GM12878 (cell line): ENCODE measurements around the gene FLT3LG. TPM values are rescaled to one million over a fixed set of nuclear protein-coding genes. Genes with fewer than 3 reads are reported as not detected.

Source experiments
- ATAC-seq: fragments of 200-7000 bp; cut with Tn5 transposase; 3 replicates; pipeline ENCODE4 v1.9.1; 2020; ENCODE audit warnings: mild to moderate bottlenecking, moderate library complexity
- BruUV-seq: library from RNA; stranded (reverse); fragments of 400-500 nt; replicated peaks from 2 replicates; lab custom pipeline; 2021; lab: Mats Ljungman, UMichigan
- CTCF ChIA-PET: fragments of 300-600 bp; sonication (Branson Sonifier 250); formaldehyde crosslinking; extraction: SDS; loops from one replicate; lab custom pipeline; 2021; ENCODE audit warnings: inconsistent platforms; lab: Yijun Ruan, JAX
- POLR2A ChIA-PET: fragments of 350-600 bp; formaldehyde crosslinking; extraction: SDS; loops from one replicate; lab custom pipeline; 2021; ENCODE audit warnings: inconsistent platforms; lab: Charles Lee
- RAD21 ChIA-PET: fragments of 300-600 bp; sonication (Branson Sonifier 250); formaldehyde crosslinking; loops from one replicate; lab custom pipeline; 2023; ENCODE audit warnings: antibody characterized with exemption; ENCODE audit not compliant: unreplicated experiment; lab: Charles Lee
- SMC1A ChIA-PET: fragments of 300-600 bp; sonication (Branson Sonifier 250); formaldehyde crosslinking; loops from one replicate; lab custom pipeline; 2023; ENCODE audit not compliant: unreplicated experiment, uncharacterized antibody; lab: Charles Lee
- DNase-seq: peaks from one replicate; pipeline ENCODE4 v3.0.0-alpha.2; 2011; ENCODE audit warnings: low read depth, low spot score
- FAIRE-seq: peaks from 3 replicates; lab custom pipeline; 2011; peaks lifted over from hg19 to GRCh38; lab: Jason Lieb, UNC
- H2AFZ ChIP-seq: 2 replicates; pipeline ENCODE4 v1.6.0; 2011; ENCODE audit warnings: low read depth, low read length, control low read depth; ENCODE audit not compliant: control insufficient read depth
- H3K27ac ChIP-seq: 2 replicates; pipeline ENCODE4 v1.5.1; 2011; ENCODE audit warnings: control low read depth; ENCODE audit not compliant: control insufficient read depth, insufficient read depth
- H3K27me3 ChIP-seq, 2 experiments: replicated peaks in 1 of 2; 2 replicates each; pipeline versions ENCODE4 v1.6.0 to v1.6.1; 2011; ENCODE audit warnings: low read length in 1 of 2; ENCODE audit not compliant: control insufficient read depth in 2 of 2, insufficient read depth in 2 of 2
- H3K36me3 ChIP-seq, 2 experiments: 2 replicates each; pipeline ENCODE4 v1.5.1; 2011; ENCODE audit warnings: low read length in 1 of 2; ENCODE audit not compliant: control insufficient read depth in 2 of 2, insufficient read depth in 2 of 2
- H3K4me1 ChIP-seq: 2 replicates; pipeline ENCODE4 v1.6.1; 2011; ENCODE audit warnings: mild to moderate bottlenecking, low read length, moderate library complexity, mixed read lengths; ENCODE audit not compliant: control insufficient read depth, insufficient read depth
- H3K4me2 ChIP-seq: 2 replicates; pipeline ENCODE4 v1.6.0; 2011; ENCODE audit warnings: control low read depth; ENCODE audit not compliant: control insufficient read depth, insufficient read depth
- H3K4me3 ChIP-seq: fragments of 200-600 bp; sonication (generic); 2 replicates; pipeline ENCODE4 v1.5.1; 2016
- H3K79me2 ChIP-seq: 2 replicates; pipeline ENCODE4 v1.6.0; 2011; ENCODE audit warnings: low read length; ENCODE audit not compliant: control insufficient read depth, insufficient read depth
- H3K9ac ChIP-seq: 2 replicates; pipeline ENCODE4 v1.8.0; 2011; ENCODE audit warnings: low read length, control low read depth, mixed read lengths; ENCODE audit not compliant: control insufficient read depth, insufficient read depth
- H3K9me3 ChIP-seq: replicated peaks from 3 replicates; pipeline ENCODE4 v1.5.1; 2011; ENCODE audit warnings: mild to moderate bottlenecking, low read length; ENCODE audit not compliant: control insufficient read depth, insufficient read depth
- H4K20me1 ChIP-seq: 2 replicates; pipeline ENCODE4 v1.6.0; 2011; ENCODE audit not compliant: control insufficient read depth, insufficient read depth
- BHLHE40 ChIP-seq, 2 experiments: fragments of 450-650 bp in 1 of 2; IDR thresholded peaks; 2 replicates each; pipeline ENCODE4 v1.6.1; 2011 to 2017; ENCODE audit warnings: low read depth in 2 of 2, borderline replicate concordance in 1 of 2, improper control_type of control experiment in 1 of 2, low read length in 1 of 2, mild to moderate bottlenecking in 1 of 2
- CHD1 ChIP-seq: IDR thresholded peaks from 2 replicates; pipeline ENCODE4 v1.6.1; 2012; ENCODE audit warnings: low read depth, low read length, improper control_type of control experiment
- ETV6 ChIP-seq, 2 experiments: fragments of 450-650 bp in 1 of 2; IDR thresholded peaks in 1 of 2; conservative IDR thresholded peaks in 1 of 2; 2 replicates each; pipeline ENCODE4 v1.6.1; 2014; ENCODE audit warnings: antibody characterized with exemption in 1 of 2, borderline replicate concordance in 1 of 2, low read depth in 1 of 2, mild to moderate bottlenecking in 1 of 2, moderate library complexity in 1 of 2
- HSF1 ChIP-seq: fragments of 150-350 bp; IDR thresholded peaks from 2 replicates; pipeline ENCODE4 v1.6.1; 2014; ENCODE audit warnings: mild to moderate bottlenecking, low read depth, low read length
- IRF4 ChIP-seq: IDR thresholded peaks from 2 replicates; pipeline ENCODE4 v1.6.1; 2011; ENCODE audit warnings: low read depth, low read length
- NFYA ChIP-seq: IDR thresholded peaks from 2 replicates; pipeline ENCODE4 v1.6.1; 2011; ENCODE audit warnings: low read depth, mild to moderate bottlenecking, low read length, improper control_type of control experiment, borderline replicate concordance
- NR2C2 ChIP-seq: IDR thresholded peaks from 2 replicates; pipeline ENCODE4 v1.6.1; 2011; ENCODE audit warnings: borderline replicate concordance, low read depth; ENCODE audit not compliant: control insufficient read depth, insufficient read length
- PKNOX1 ChIP-seq: fragments of 450-650 bp; IDR thresholded peaks from 2 replicates; pipeline ENCODE4 v1.6.1; 2016; ENCODE audit warnings: mild to moderate bottlenecking
- POLR2AphosphoS2 ChIP-seq: IDR thresholded peaks from 2 replicates; pipeline ENCODE4 v1.6.1; 2011; ENCODE audit warnings: low read depth, mild to moderate bottlenecking, low read length, improper control_type of control experiment, moderate library complexity
- SMAD5 ChIP-seq: IDR thresholded peaks from 2 replicates; pipeline ENCODE4 v1.6.1; 2016; ENCODE audit warnings: antibody characterized with exemption, low read depth
- SUZ12 ChIP-seq: fragments of 200-600 bp; sonication (generic); IDR thresholded peaks from one replicate; pipeline ENCODE4 v1.6.1; 2018; ENCODE audit warnings: antibody characterized with exemption, mild to moderate bottlenecking; ENCODE audit not compliant: unreplicated experiment
- TCF7 ChIP-seq: IDR thresholded peaks from 2 replicates; pipeline ENCODE4 v1.6.1; 2014; ENCODE audit warnings: antibody characterized with exemption, borderline replicate concordance
- ZZZ3 ChIP-seq: IDR thresholded peaks from 2 replicates; pipeline ENCODE4 v1.6.1; 2011; ENCODE audit warnings: low read depth; ENCODE audit not compliant: control insufficient read depth, insufficient read length
- WGBS: methylation state at CpG from one replicate; pipeline ENCODE4 v1.1.6; 2016; ENCODE audit warnings: low lambda C conversion rate; ENCODE audit not compliant: insufficient replicate concordance, insufficient coverage; ENCODE audit errors: missing lambda C conversion rate; 5-methylcytosine and 5-hydroxymethylcytosine counted together
- in situ Hi-C: fragments of 300-500 bp; cut with MboI; formaldehyde crosslinking; loops from 9 replicates; pipeline ENCODE4 v1.14.3; 2018; ENCODE audit warnings: mixed read lengths
- intact Hi-C: fragments of 100-400 bp; cut with micrococcal nuclease; formaldehyde crosslinking; loops from one replicate; pipeline ENCODE4 v1.14.2; 2022; ENCODE audit not compliant: unreplicated experiment
- polyA plus RNA-seq, 11 experiments: library from polyadenylated mRNA; depleted of rRNA in 4 of 11; unstranded in 6 of 11; stranded (reverse) in 5 of 11; fragments of >200 nt; fragmentation: Nextera tagmentation in 4 of 11; fragmentation: Illumina TruSeq in 1 of 11; extraction: Ambion mirVana in 4 of 11; extraction: Trizol in 1 of 11; gene quantifications; 1 replicate in 1 of 11; 2 replicates in 10 of 11; pipeline versions ENCODE4 v1.2.1 to v1.2.3, GENCODE V29; 2011 to 2016; ENCODE audit warnings: inconsistent platforms in 2 of 11, missing spikeins in 2 of 11, low read depth in 1 of 11
- total RNA-seq, 4 experiments: library from RNA; depleted of rRNA in 3 of 4; stranded (reverse); fragments of >200 nt in 3 of 4; fragmentation: Illumina TruSeq in 1 of 4; extraction: Trizol in 1 of 4; gene quantifications; 2 replicates each; pipeline versions ENCODE4 v1.2.1 to v1.2.3, GENCODE V29; 2013 to 2021

The FLT3LG gene
- total and polyA plus RNA-seq, 10 of the 15 experiments (the other 5 are each of a cell fraction or from before 2014, with no cell fraction given), result 0.68 to 13.1 (median 4.3) TPM

DNA sequence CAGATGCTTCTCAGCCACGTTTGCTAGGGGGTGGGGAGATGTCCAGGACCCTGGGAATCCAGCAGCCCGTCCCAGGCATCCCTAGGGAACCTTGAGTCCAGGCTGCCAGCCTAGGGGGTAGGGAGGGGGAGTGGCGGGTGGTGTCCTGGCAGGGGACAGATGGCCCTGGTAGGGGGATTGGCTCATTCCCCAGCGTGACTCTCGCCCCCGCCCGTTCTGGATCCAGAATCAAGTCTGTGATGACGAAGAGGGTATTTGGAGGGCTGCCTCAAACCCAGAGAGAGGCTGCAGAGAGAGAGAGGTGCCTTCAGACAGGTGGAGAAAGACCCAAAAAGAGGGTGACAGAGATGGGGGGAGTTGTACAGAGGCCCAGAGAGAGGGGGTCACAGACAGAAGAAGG is 36.8 kb upstream of the FLT3LG start:
- POLR2A ChIA-PET, result no interaction called here
- SMC1A ChIA-PET, result interaction anchor here (1.6 kb wide), 1 partner anchor 46 kb away, joined by 5 read pairs; no protein-coding TSS in a partner anchor
- CTCF ChIA-PET, result interaction anchor here (2.2 kb wide), 1 partner anchor 45 kb away, joined by 8 read pairs; no protein-coding TSS in a partner anchor
- ATAC-seq (no peak), DNase-seq (no peak), FAIRE-seq (no peak)
- H4K20me1 ChIP-seq, result no peaks in the 10 kb centered on the region
- in situ Hi-C loops (loop anchor here (5.0 kb wide), 1 partner anchor 45 kb away; no protein-coding TSS in a partner anchor), intact Hi-C loops (no loop called here)
- no peaks in the 10 kb centered on the region for H3K36me3 ChIP-seq
- RAD21 ChIA-PET, result no interaction called here
- H3K9ac ChIP-seq, result no peak overlapping the region
- H2AFZ ChIP-seq, result no peak overlapping the region
- no peak overlapping the region for H3K27ac ChIP-seq
- H3K27me3 ChIP-seq, result peaks cover 12 to 30% of the 10 kb centered on the region in 2 experiments
- H3K9me3 ChIP-seq, result no peaks in the 10 kb centered on the region
- H3K4me3 ChIP-seq, result no peak overlapping the region
- H3K4me1 ChIP-seq, result no peaks in the 10 kb centered on the region
- 5% methylated on average over 7 of the region's 8 CpGs for WGBS
- no peak for TF ChIP-seq PKNOX1
- no peaks in the 10 kb centered on the region for H3K79me2 ChIP-seq
- H3K4me2 ChIP-seq, result no peak overlapping the region
- no TSS peak for BruUV-seq

DNA sequence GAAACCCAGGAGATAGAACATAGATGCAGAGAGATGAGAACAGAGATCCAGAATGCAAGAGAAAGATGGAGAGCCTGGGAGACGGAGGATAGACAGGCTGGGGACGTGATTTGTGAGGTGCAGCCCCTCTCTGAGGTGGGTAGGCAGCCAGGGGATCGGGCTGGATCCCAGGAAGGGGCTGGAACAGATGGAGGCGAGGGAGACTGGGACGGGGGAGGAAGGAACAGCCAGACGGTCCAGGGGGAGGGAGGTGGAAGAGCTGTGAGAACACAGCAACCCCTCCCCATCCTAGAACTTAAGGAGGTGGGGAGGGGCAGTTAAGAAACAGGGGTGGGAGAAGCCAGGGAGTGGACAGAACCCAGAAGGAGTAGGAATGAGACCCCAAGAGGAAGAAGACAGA is 35.8 kb upstream of the FLT3LG start:
- H3K4me3 ChIP-seq, result no peak overlapping the region
- peaks cover 12 to 31% of the 10 kb centered on the region in 2 experiments for H3K27me3 ChIP-seq
- POLR2A ChIA-PET, result no interaction called here
- DNase-seq (no peak), FAIRE-seq (no peak), ATAC-seq (no peak)
- SMC1A ChIA-PET, result no interaction called here
- H2AFZ ChIP-seq, result no peak overlapping the region
- no peak overlapping the region for H3K9ac ChIP-seq
- WGBS, result 2% methylated on average over 6 of the region's 6 CpGs
- no peaks in the 10 kb centered on the region for H3K4me1 ChIP-seq
- no peaks in the 10 kb centered on the region for H4K20me1 ChIP-seq
- H3K27ac ChIP-seq, result no peak overlapping the region
- no peaks in the 10 kb centered on the region for H3K36me3 ChIP-seq
- intact Hi-C loops (no loop called here), in situ Hi-C loops (loop anchor here (5.0 kb wide), 1 partner anchor 46 kb away; no protein-coding TSS in a partner anchor)
- no TSS peak for BruUV-seq
- no peaks in the 10 kb centered on the region for H3K79me2 ChIP-seq
- RAD21 ChIA-PET, result no interaction called here
- no peaks in the 10 kb centered on the region for H3K9me3 ChIP-seq
- H3K4me2 ChIP-seq, result no peak overlapping the region
- CTCF ChIA-PET, result no interaction called here
- TF ChIP-seq ZZZ3 (no peak), BHLHE40 (IDR thresholded peaks at IDR 0.05; ENCODE audit: borderline replicate concordance in 1 of 2, low read depth in 2 of 2, low read length in 1 of 2) (no peak), NR2C2 (no peak), ETV6 (conservative IDR thresholded peaks at IDR 0.05 in 1 of 2, IDR thresholded peaks at IDR 0.05 in 1 of 2; ENCODE audit: borderline replicate concordance in 1 of 2, low read depth in 1 of 2) (no peak), HSF1 (no peak), CHD1 (no peak), SUZ12 (no peak), POLR2AphosphoS2 (no peak), IRF4 (no peak), NFYA (no peak), TCF7 (no peak), SMAD5 (no peak)
